Measurements from ENCODE around the gene LY6G6C.
A peak's percentile ranks its signal among the peaks of the same experiment; 100 is the strongest.

LY6G6C gene

GRCh38 chr6:31702819-31703716 lies 18.5 kb downstream of the LY6G6C start, which contains the start of gene ABHD16A:
ABHD16A (minus strand) TSS chr6:31703324; CDS start chr6:31703281, 43 bp downstream.
- peak; percentile 95 for DNase-seq

- DNase-seq = no peak
Observed at GRCh38 chr6:31702405-31702818, 19.1 kb downstream of the LY6G6C start.

- no peak for DNase-seq
Observed at GRCh38 chr6:31701666-31702404, 19.7 kb downstream of the LY6G6C start.

GRCh38 chr6:31700740-31701401 lies 20.7 kb downstream of the LY6G6C start:
- no peak for DNase-seq

GRCh38 chr6:31697555-31697954 lies 24.0 kb downstream of the LY6G6C start:
- no peak for DNase-seq

GRCh38 chr6:31693535-31693934 lies 28.0 kb downstream of the LY6G6C start:
- DNase-seq = no peak

GRCh38 chr6:31692886-31693285 lies 28.7 kb downstream of the LY6G6C start:
- no peak for DNase-seq

- DNase-seq = no peak
Observed at GRCh38 chr6:31692353-31692752, 29.2 kb downstream of the LY6G6C start.

GRCh38 chr6:31691564-31692108 lies 29.9 kb downstream of the LY6G6C start:
- DNase-seq = no peak

- DNase-seq = no peak
Observed at GRCh38 chr6:31691078-31691463, 30.5 kb downstream of the LY6G6C start.

- DNase-seq = no peak
Observed at GRCh38 chr6:31690231-31691077, 31.1 kb downstream of the LY6G6C start.

GRCh38 chr6:31689249-31690110 lies 32.1 kb downstream of the LY6G6C start:
- DNase-seq = no peak

- no peak for DNase-seq
Observed at GRCh38 chr6:31687860-31688693, 33.5 kb downstream of the LY6G6C start.

GRCh38 chr6:31687321-31687720 lies 34.2 kb downstream of the LY6G6C start:
- DNase-seq = no peak

GRCh38 chr6:31686483-31686882 lies 35.1 kb downstream of the LY6G6C start:
- DNase-seq = no peak

- DNase-seq = no peak
Observed at GRCh38 chr6:31683591-31683990, 38.0 kb downstream of the LY6G6C start.

- peak; percentile 51 for DNase-seq
Observed at GRCh38 chr6:31681135-31681671, 40.3 kb downstream of the LY6G6C start.

- peak; percentile 66 for DNase-seq
Observed at GRCh38 chr6:31680226-31681134, 41.1 kb downstream of the LY6G6C start, which contains the start of gene LY6G5C. LY6G5C (minus strand) TSS chr6:31681067; CDS start chr6:31680373, 694 bp downstream.

- no peak for DNase-seq
Observed at GRCh38 chr6:31677955-31678354, 43.6 kb downstream of the LY6G6C start.
